Ovary (tissue), 3 donors: Measurements from ENCODE around the gene TWNK.

Source experiments
- EP300 ChIP-seq: sonication (generic); formaldehyde crosslinking; IDR thresholded peaks from one replicate; pipeline ENCODE4 v1.6.1; 2017; ENCODE audit warnings: antibody characterized with exemption
- TF ChIP-seq, protein P1 (sequence below), 3 donors: fragments of 450-650 bp in 2 of 3; fragments of 200-600 bp in 1 of 3; IDR thresholded peaks; one replicate each; pipeline versions ENCODE4 v1.5.1 to v1.8.0; 2016 to 2022; ENCODE audit warnings: antibody characterized with exemption in 3 of 3, mild to moderate bottlenecking in 1 of 3
- donor health status: DM: no; HTN: no; CAD: no.

- TF ChIP-seq, protein P1, sequence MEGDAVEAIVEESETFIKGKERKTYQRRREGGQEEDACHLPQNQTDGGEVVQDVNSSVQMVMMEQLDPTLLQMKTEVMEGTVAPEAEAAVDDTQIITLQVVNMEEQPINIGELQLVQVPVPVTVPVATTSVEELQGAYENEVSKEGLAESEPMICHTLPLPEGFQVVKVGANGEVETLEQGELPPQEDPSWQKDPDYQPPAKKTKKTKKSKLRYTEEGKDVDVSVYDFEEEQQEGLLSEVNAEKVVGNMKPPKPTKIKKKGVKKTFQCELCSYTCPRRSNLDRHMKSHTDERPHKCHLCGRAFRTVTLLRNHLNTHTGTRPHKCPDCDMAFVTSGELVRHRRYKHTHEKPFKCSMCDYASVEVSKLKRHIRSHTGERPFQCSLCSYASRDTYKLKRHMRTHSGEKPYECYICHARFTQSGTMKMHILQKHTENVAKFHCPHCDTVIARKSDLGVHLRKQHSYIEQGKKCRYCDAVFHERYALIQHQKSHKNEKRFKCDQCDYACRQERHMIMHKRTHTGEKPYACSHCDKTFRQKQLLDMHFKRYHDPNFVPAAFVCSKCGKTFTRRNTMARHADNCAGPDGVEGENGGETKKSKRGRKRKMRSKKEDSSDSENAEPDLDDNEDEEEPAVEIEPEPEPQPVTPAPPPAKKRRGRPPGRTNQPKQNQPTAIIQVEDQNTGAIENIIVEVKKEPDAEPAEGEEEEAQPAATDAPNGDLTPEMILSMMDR (IDR thresholded peaks at IDR 0.05) = no peak
- TF ChIP-seq EP300 = no peak
Measured at GRCh38 chr10:100960251-100960650, 27.1 kb upstream of the TWNK start.
